DMS114 treated with DMSO at 0.1 percent for 48 hours (cell line): ENCODE measurements around the gene KMO.

Experiments used
- DNase-seq: peaks from one replicate; lab custom pipeline; 2025; ENCODE audit not compliant: unreplicated experiment; lab: John Stamatoyannopoulos, UW

The KMO gene

GRCh38 chr1:241624935-241625334, 92.8 kb downstream of the KMO start:
- DNase-seq = no peak

- peak; percentile 6 for DNase-seq
Measured at GRCh38 chr1:241627453-241628259, 95.5 kb downstream of the KMO start.

- no peak for DNase-seq
Measured at GRCh38 chr1:241630005-241630404, 97.8 kb downstream of the KMO start.

- DNase-seq = no peak
Measured at GRCh38 chr1:241630476-241630875, 98.3 kb downstream of the KMO start.

GRCh38 chr1:241630899-241631298, 98.7 kb downstream of the KMO start:
- DNase-seq = no peak

- no peak for DNase-seq
Measured at GRCh38 chr1:241631674-241632073, 99.5 kb downstream of the KMO start.

- no peak for DNase-seq
Measured at GRCh38 chr1:241632987-241633386, 100.8 kb downstream of the KMO start.

GRCh38 chr1:241635556-241636152, 103.5 kb downstream of the KMO start:
- no peak for DNase-seq

- no peak for DNase-seq
Measured at GRCh38 chr1:241636291-241636690, 104.1 kb downstream of the KMO start.

GRCh38 chr1:241637046-241637590, 104.9 kb downstream of the KMO start:
- DNase-seq = no peak

GRCh38 chr1:241637604-241638003, 105.4 kb downstream of the KMO start:
- DNase-seq = no peak

GRCh38 chr1:241638099-241638682, 106.0 kb downstream of the KMO start:
- DNase-seq = no peak

- no peak for DNase-seq
Measured at GRCh38 chr1:241638909-241639622, 106.9 kb downstream of the KMO start.

GRCh38 chr1:241639623-241640148, 107.5 kb downstream of the KMO start:
- peak; percentile 24 for DNase-seq

GRCh38 chr1:241640149-241640866, 108.1 kb downstream of the KMO start, which contains the start of the genes CHML and OPN3:
CHML (minus strand) TSS chr1:241640369; CDS start chr1:241635766, 4,603 bp downstream.
OPN3 (minus strand) TSS chr1:241640369; CDS start chr1:241640254, 115 bp downstream.
- peak; percentile 54 for DNase-seq

- DNase-seq = no peak
Measured at GRCh38 chr1:241640867-241641622, 108.9 kb downstream of the KMO start.

GRCh38 chr1:241641773-241642592, 109.8 kb downstream of the KMO start:
- no peak for DNase-seq

- DNase-seq = no peak
Measured at GRCh38 chr1:241642593-241642944, 110.4 kb downstream of the KMO start.

- no peak for DNase-seq
Measured at GRCh38 chr1:241644259-241644658, 112.1 kb downstream of the KMO start.
